Measurements from ENCODE around the gene OPRL1. TPM values are rescaled to one million over a fixed set of nuclear protein-coding genes. Genes with fewer than 3 reads are reported as not detected.
A peak's percentile ranks its signal among the peaks of the same experiment; 100 is the strongest.

The OPRL1 gene
- total and polyA plus RNA-seq, 2 of the 8 experiments (the other 6 are each of a cell fraction or from before 2014, with no cell fraction given), result 0.63 to 0.98 TPM

DNA sequence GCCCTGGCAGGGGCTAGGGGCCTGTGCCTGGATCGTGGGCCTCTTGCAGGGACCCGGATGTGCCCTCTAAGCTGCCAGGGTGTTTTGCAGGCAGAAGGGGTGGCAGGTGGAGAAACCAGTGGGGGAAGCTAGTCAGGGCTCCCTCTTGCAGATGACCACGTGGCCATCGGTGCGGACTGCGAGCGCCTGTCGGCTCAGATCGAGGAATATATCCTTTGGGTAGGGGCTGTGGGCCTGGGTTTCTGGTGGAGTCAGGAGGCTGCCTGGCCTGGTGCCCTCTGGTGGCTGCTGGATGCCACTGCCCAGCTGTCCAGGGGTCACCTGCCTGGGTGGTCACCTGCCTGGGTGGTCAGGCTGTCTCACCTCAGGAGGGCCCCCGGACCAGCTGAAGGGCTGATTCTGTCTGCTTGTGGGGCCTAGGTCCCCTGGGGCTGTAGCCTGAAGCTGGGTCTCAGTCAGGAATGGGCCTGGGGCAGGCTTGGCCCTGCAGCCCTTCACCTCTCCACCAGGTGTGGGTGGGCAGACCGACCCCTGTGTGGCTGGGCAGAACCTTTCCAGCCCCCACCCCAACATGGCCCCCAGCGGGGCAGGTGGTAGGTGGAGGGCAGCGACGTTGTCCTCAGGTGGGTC is 10.2 kb upstream of the OPRL1 start (continued):
- peak; percentile 67; the same call in 1 of the 2 replicates for TF ChIP-seq GABPA (IDR thresholded peaks at IDR 0.05; ENCODE audit: borderline replicate concordance, insufficient read depth, low read length)
- TF ChIP-seq, protein P1, sequence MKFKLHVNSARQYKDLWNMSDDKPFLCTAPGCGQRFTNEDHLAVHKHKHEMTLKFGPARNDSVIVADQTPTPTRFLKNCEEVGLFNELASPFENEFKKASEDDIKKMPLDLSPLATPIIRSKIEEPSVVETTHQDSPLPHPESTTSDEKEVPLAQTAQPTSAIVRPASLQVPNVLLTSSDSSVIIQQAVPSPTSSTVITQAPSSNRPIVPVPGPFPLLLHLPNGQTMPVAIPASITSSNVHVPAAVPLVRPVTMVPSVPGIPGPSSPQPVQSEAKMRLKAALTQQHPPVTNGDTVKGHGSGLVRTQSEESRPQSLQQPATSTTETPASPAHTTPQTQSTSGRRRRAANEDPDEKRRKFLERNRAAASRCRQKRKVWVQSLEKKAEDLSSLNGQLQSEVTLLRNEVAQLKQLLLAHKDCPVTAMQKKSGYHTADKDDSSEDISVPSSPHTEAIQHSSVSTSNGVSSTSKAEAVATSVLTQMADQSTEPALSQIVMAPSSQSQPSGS (IDR thresholded peaks at IDR 0.05; ENCODE audit: low read length), result no peak
- TF ChIP-seq EGR1 (IDR thresholded peaks at IDR 0.05; ENCODE audit: borderline replicate concordance, low read depth, low read length), result no peak
- TF ChIP-seq CBX5 (IDR thresholded peaks at IDR 0.05; ENCODE audit: low read depth, low read length), result no peak
- TF ChIP-seq MAFK (IDR thresholded peaks at IDR 0.05; ENCODE audit: low read depth, low read length), result no peak
- TF ChIP-seq PHF8 (conservative IDR thresholded peaks at IDR 0.05; ENCODE audit: low read depth, low read length), result no peak
- TF ChIP-seq, protein P2, sequence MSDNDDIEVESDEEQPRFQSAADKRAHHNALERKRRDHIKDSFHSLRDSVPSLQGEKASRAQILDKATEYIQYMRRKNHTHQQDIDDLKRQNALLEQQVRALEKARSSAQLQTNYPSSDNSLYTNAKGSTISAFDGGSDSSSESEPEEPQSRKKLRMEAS (IDR thresholded peaks at IDR 0.05), result peak; percentile 63
- no peak for TF ChIP-seq JUN (IDR thresholded peaks at IDR 0.05; ENCODE audit: low read depth, low read length)
- peak in 1 of 2 experiments; percentile 73; a peak in 1 of 4 replicates for TF ChIP-seq HDAC2 (IDR thresholded peaks at IDR 0.05; ENCODE audit: borderline replicate concordance in 1 of 2, low read depth in 2 of 2, low read length in 2 of 2)
- TF ChIP-seq RXRA (IDR thresholded peaks at IDR 0.05; ENCODE audit: insufficient read depth, low read depth, low read length), result 0 out of 2 replicates have a peak, but pooled peaks have one; percentile 45
- TF ChIP-seq RAD21 (IDR thresholded peaks at IDR 0.05 in 1 of 2, conservative IDR thresholded peaks at IDR 0.05 in 1 of 2; ENCODE audit: low read depth in 2 of 2, low read length in 2 of 2), result peak; percentile 53 to 69
- TF ChIP-seq SAP30 (IDR thresholded peaks at IDR 0.05; ENCODE audit: insufficient read depth, insufficient replicate concordance, low read length), result no peak
- TF ChIP-seq CHD1 (IDR thresholded peaks at IDR 0.05; ENCODE audit: low read depth, low read length), result no peak
- peak; percentile 16; the same call in 1 of the 2 replicates for TF ChIP-seq SP1 (IDR thresholded peaks at IDR 0.05; ENCODE audit: low read depth, low read length)
- no peak for TF ChIP-seq BACH1 (IDR thresholded peaks at IDR 0.05; ENCODE audit: low read length)
- TF ChIP-seq CHD2 (IDR thresholded peaks at IDR 0.05; ENCODE audit: low read length), result peak; percentile 18; the same call in 1 of the 2 replicates
- no peak for TF ChIP-seq TEAD4 (IDR thresholded peaks at IDR 0.05; ENCODE audit: low read depth, low read length)
- TF ChIP-seq TCF12 (IDR thresholded peaks at IDR 0.05; ENCODE audit: low read depth, low read length), result 0 out of 2 replicates have a peak, but pooled peaks have one; percentile 78
- no peak for TF ChIP-seq CEBPB (IDR thresholded peaks at IDR 0.05; ENCODE audit: low read depth, low read length)
- no peak for TF ChIP-seq POU5F1 (IDR thresholded peaks at IDR 0.05; ENCODE audit: low read depth, low read length)
- no peak for TF ChIP-seq EZH2 (IDR thresholded peaks at IDR 0.05; ENCODE audit: low read depth, low read length, severe bottlenecking)
